K562 (cell line): Measurements from ENCODE around the gene RHOF. TPM values are rescaled to one million over a fixed set of nuclear protein-coding genes. Genes with fewer than 3 reads are reported as not detected.

Experiments used
- BACH1 ChIP-seq: fragments of 200-800 bp; sonication (Bioruptor generic); IDR thresholded peaks from 2 replicates; pipeline ENCODE4 v1.6.1; 2016; ENCODE audit warnings: missing genetic modification characterization, missing compliant biosample characterization
- CGGBP1 ChIP-seq: fragments of 250-450 bp; sonication (Bioruptor Pico); IDR thresholded peaks from 2 replicates; pipeline ENCODE4 v1.9.0; 2021; ENCODE audit warnings: mild to moderate bottlenecking
- CREB5 ChIP-seq: fragments of 250-450 bp; sonication (Bioruptor Pico); IDR thresholded peaks from 2 replicates; pipeline ENCODE4 v1.5.0; 2020; ENCODE audit warnings: mild to moderate bottlenecking
- FOXK1 ChIP-seq: sonication (generic); formaldehyde crosslinking; IDR thresholded peaks from 2 replicates; pipeline ENCODE4 v1.8.0; 2022; ENCODE audit warnings: missing genetic modification reagents, mild to moderate bottlenecking, borderline replicate concordance
- LEF1 ChIP-seq: fragments of 450-650 bp; IDR thresholded peaks from 2 replicates; pipeline ENCODE4 v1.6.1; 2016; ENCODE audit warnings: mild to moderate bottlenecking
- MEF2A ChIP-seq: IDR thresholded peaks from 2 replicates; pipeline ENCODE4 v1.6.1; 2011; ENCODE audit warnings: low read depth, mild to moderate bottlenecking, low read length, moderate library complexity; ENCODE audit not compliant: control insufficient read depth
- MIER1 ChIP-seq: fragments of 450-650 bp; IDR thresholded peaks from 2 replicates; pipeline ENCODE4 v1.6.1; 2016; ENCODE audit warnings: antibody characterized with exemption, mild to moderate bottlenecking, low read depth
- NCOA2 ChIP-seq, 2 experiments: fragments of 450-650 bp; IDR thresholded peaks; 2 replicates each; pipeline ENCODE4 v1.6.1; 2018; ENCODE audit warnings: mild to moderate bottlenecking in 2 of 2, moderate library complexity in 1 of 2; ENCODE audit not compliant: partially characterized antibody in 2 of 2
- PTTG1 ChIP-seq: fragments of 450-650 bp; IDR thresholded peaks from 2 replicates; pipeline ENCODE4 v1.6.1; 2016; ENCODE audit warnings: low read depth, mild to moderate bottlenecking, missing genetic modification characterization, missing compliant biosample characterization
- RERE ChIP-seq: sonication (generic); formaldehyde crosslinking; IDR thresholded peaks from 2 replicates; pipeline ENCODE4 v1.8.0; 2023; ENCODE audit warnings: missing genetic modification reagents, mild to moderate bottlenecking, borderline replicate concordance
- SUPT5H ChIP-seq: fragments of 450-650 bp; IDR thresholded peaks from 2 replicates; pipeline ENCODE4 v1.6.1; 2016
- TEAD2 ChIP-seq: fragments of 450-650 bp; IDR thresholded peaks from 2 replicates; pipeline ENCODE4 v1.6.1; 2016; ENCODE audit warnings: missing genetic modification characterization, control low read depth, missing compliant biosample characterization
- YY1 ChIP-seq, 3 experiments: IDR thresholded peaks; 2 replicates each; pipeline ENCODE4 v1.6.1; 2011; ENCODE audit warnings: low read length in 2 of 3, mild to moderate bottlenecking in 2 of 3, moderate library complexity in 2 of 3, borderline replicate concordance in 1 of 3, control low read depth in 1 of 3, low read depth in 1 of 3; ENCODE audit not compliant: insufficient read depth in 3 of 3, insufficient replicate concordance in 2 of 3, control insufficient read depth in 1 of 3, insufficient read length in 1 of 3; ENCODE audit errors: extremely low read depth in 1 of 3
- ZBTB2 ChIP-seq: fragments of 450-650 bp; IDR thresholded peaks from 2 replicates; pipeline ENCODE4 v1.6.1; 2016; ENCODE audit warnings: antibody characterized with exemption
- ZBTB7A ChIP-seq: IDR thresholded peaks from 2 replicates; pipeline ENCODE4 v1.6.1; 2011; ENCODE audit warnings: low read depth, mild to moderate bottlenecking, low read length, moderate library complexity, borderline replicate concordance; ENCODE audit not compliant: control insufficient read depth
- ZNF511 ChIP-seq: sonication (generic); formaldehyde crosslinking; IDR thresholded peaks from 2 replicates; pipeline ENCODE4 v1.8.0; 2022; ENCODE audit warnings: mild to moderate bottlenecking, missing genetic modification reagents
- polyA plus RNA-seq, 8 experiments: library from polyadenylated mRNA; depleted of rRNA in 4 of 8; stranded (reverse) in 5 of 8; unstranded in 3 of 8; fragments of >200 nt; fragmentation: Nextera tagmentation in 2 of 8; fragmentation: Illumina TruSeq in 1 of 8; extraction: Ambion mirVana in 2 of 8; extraction: Trizol in 1 of 8; gene quantifications; 2 replicates each; pipeline versions ENCODE4 v1.2.1 to v1.2.3, GENCODE V29; 2011 to 2014; ENCODE audit warnings: inconsistent platforms in 1 of 8, missing spikeins in 1 of 8
- total RNA-seq, 7 experiments: library from RNA; depleted of rRNA in 6 of 7; stranded (reverse); fragments of >200 nt in 6 of 7; fragmentation: Illumina TruSeq in 2 of 7; extraction: Trizol in 2 of 7; gene quantifications; 2 replicates each; pipeline versions ENCODE4 v1.2.1 to v1.2.3, GENCODE V29; 2011 to 2021; ENCODE audit warnings: low replicate concordance in 1 of 7

RHOF gene
- total and polyA plus RNA-seq, 9 of the 15 experiments (the other 6 are each of a cell fraction or from before 2014, with no cell fraction given) = 0.13 to 10.1 (median 4.0) TPM

- TF ChIP-seq ZNF511 (CRISPR knock-in tag) (no peak), FOXK1 (CRISPR knock-in tag) (peak; percentile 76; the same call in 1 of the 2 replicates), PTTG1 (tag) (peak; percentile 53; the same call in 1 of the 2 replicates), LEF1 (peak; percentile 79), ZBTB7A (peak; percentile 86; the same call in 1 of the 2 replicates), MIER1 (no peak), SUPT5H (no peak), BACH1 (peak; percentile 54; the same call in 1 of the 2 replicates), MEF2A (no peak), TEAD2 (peak; percentile 21; the same call in 1 of the 2 replicates), CGGBP1 (no peak), RERE (no peak), NCOA2 (IDR thresholded peaks at IDR 0.05; ENCODE audit: partially characterized antibody in 2 of 2) (no peak), YY1 (IDR thresholded peaks at IDR 0.05; ENCODE audit: borderline replicate concordance in 1 of 3, control insufficient read depth in 1 of 3, extremely low read depth in 1 of 3, insufficient read depth in 3 of 3, insufficient read length in 1 of 3, insufficient replicate concordance in 2 of 3, low read depth in 1 of 3, low read length in 2 of 3) (no peak), CREB5 (no peak), ZBTB2 (peak; percentile 65; the same call in 1 of the 2 replicates)
Measured at GRCh38 chr12:121748571-121749265, 44.8 kb downstream of the RHOF start (continued).
